Neural progenitor cell (in vitro differentiated cells): ENCODE data around the gene FAM131C. TPM values are rescaled to one million over a fixed set of nuclear protein-coding genes. Genes with fewer than 3 reads are reported as not detected.
A peak's percentile ranks its signal among the peaks of the same experiment; 100 is the strongest.

Experiments
- DNase-seq: peaks from one replicate; pipeline ENCODE4 v3.0.0-alpha.2; 2016; ENCODE audit warnings: low spot score
- H2AFZ ChIP-seq: fragments of 200-600 bp; sonication (generic); replicated peaks from 2 replicates; pipeline ENCODE4 v1.6.1; 2016; ENCODE audit warnings: antibody characterized with exemption
- H3F3A ChIP-seq: fragments of 200-600 bp; sonication (generic); 2 replicates; pipeline ENCODE4 v1.6.1; 2016; ENCODE audit warnings: antibody characterized with exemption, low read depth
- H3K27ac ChIP-seq: fragments of 200-600 bp; sonication (generic); 2 replicates; pipeline ENCODE4 v1.5.1; 2016; ENCODE audit warnings: mild to moderate bottlenecking
- H3K27me3 ChIP-seq: fragments of 200-600 bp; sonication (generic); 2 replicates; pipeline ENCODE4 v1.6.1; 2016; ENCODE audit warnings: mild to moderate bottlenecking, moderate library complexity
- H3K36me3 ChIP-seq: fragments of 200-600 bp; sonication (generic); 2 replicates; pipeline ENCODE4 v1.5.1; 2016
- H3K4me1 ChIP-seq: fragments of 200-600 bp; sonication (generic); 2 replicates; pipeline ENCODE4 v1.6.1; 2016; ENCODE audit warnings: mixed run types
- H3K4me2 ChIP-seq: fragments of 200-600 bp; sonication (generic); 2 replicates; pipeline ENCODE4 v1.6.1; 2016
- H3K4me3 ChIP-seq: fragments of 200-600 bp; sonication (generic); 2 replicates; pipeline ENCODE4 v1.5.1; 2016
- H3K79me2 ChIP-seq: fragments of 200-600 bp; sonication (generic); 2 replicates; pipeline ENCODE4 v1.6.1; 2016; ENCODE audit warnings: low read depth
- H3K9ac ChIP-seq: fragments of 200-600 bp; sonication (generic); 2 replicates; pipeline ENCODE4 v1.6.1; 2016
- H3K9me3 ChIP-seq: fragments of 200-600 bp; sonication (generic); 2 replicates; pipeline ENCODE4 v1.5.1; 2016; ENCODE audit warnings: low read depth
- H4K20me1 ChIP-seq: fragments of 200-600 bp; sonication (generic); 2 replicates; pipeline ENCODE4 v1.6.1; 2016; ENCODE audit warnings: low read depth
- H3K27ac Mint-ChIP-seq: 3 replicates; pipeline ENCODE4 v1.8.0; 2021; ENCODE audit warnings: mixed read lengths
- H3K27me3 Mint-ChIP-seq: 2 replicates; pipeline ENCODE4 v1.8.0; 2022; ENCODE audit warnings: low read depth, mild to moderate bottlenecking, inconsistent platforms, moderate library complexity, mixed read lengths; ENCODE audit not compliant: insufficient read depth
- H3K36me3 Mint-ChIP-seq: 3 replicates; pipeline ENCODE4 v1.8.0; 2021; ENCODE audit warnings: mixed read lengths
- H3K4me1 Mint-ChIP-seq: 3 replicates; pipeline ENCODE4 v1.8.0; 2021; ENCODE audit warnings: mixed read lengths
- H3K4me3 Mint-ChIP-seq: 3 replicates; pipeline ENCODE4 v1.8.0; 2021; ENCODE audit warnings: mild to moderate bottlenecking, moderate library complexity, mixed read lengths
- H3K9me3 Mint-ChIP-seq: 3 replicates; pipeline ENCODE4 v1.8.0; 2020; ENCODE audit warnings: mixed read lengths
- EZH2 ChIP-seq: fragments of 200-600 bp; sonication (generic); IDR thresholded peaks from 2 replicates; pipeline ENCODE4 v1.6.1; 2017; ENCODE audit warnings: antibody characterized with exemption, mild to moderate bottlenecking, moderate library complexity
- EZH2phosphoT487 ChIP-seq: fragments of 200-600 bp; sonication (generic); IDR thresholded peaks from 2 replicates; pipeline ENCODE4 v1.6.1; 2017; ENCODE audit warnings: antibody characterized with exemption
- total RNA-seq: library from RNA; depleted of rRNA; stranded (reverse); fragments of >200 nt; gene quantifications from 2 replicates; pipeline ENCODE4 v1.2.3, GENCODE V29; 2015; ENCODE audit warnings: low replicate concordance
- TF ChIP-seq, protein P1 (sequence below): fragments of 200-600 bp; sonication (generic); IDR thresholded peaks from 2 replicates; pipeline ENCODE4 v1.5.1; 2017; ENCODE audit warnings: antibody characterized with exemption, mild to moderate bottlenecking

FAM131C gene
- total RNA-seq, 1 donor from 2014 or later = 0.13 TPM

DNA sequence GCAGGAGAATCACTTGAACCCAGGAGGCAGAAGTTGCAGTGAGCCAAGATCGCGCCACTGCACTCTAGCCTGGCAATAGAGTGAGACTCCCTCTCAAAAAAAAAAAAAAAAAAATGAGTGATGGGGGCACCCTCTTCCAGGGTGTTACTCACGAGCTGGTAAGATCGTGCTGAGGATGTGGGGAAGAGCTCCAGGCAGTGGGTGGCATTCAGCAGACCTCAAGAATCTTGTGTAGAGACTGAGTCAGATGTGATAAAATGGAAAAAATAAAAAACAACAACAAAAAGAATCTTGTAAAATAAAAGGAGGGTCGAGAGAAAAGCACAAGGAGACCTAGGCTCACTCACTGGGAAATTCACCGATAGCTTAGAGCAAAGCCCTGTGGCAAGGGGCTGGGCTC lies 43.9 kb upstream of the FAM131C start:
- no peaks in the 10 kb centered on the region for H3K27me3 ChIP-seq
- TF ChIP-seq EZH2phosphoT487 (no peak), EZH2 (no peak)
- TF ChIP-seq, protein P1, sequence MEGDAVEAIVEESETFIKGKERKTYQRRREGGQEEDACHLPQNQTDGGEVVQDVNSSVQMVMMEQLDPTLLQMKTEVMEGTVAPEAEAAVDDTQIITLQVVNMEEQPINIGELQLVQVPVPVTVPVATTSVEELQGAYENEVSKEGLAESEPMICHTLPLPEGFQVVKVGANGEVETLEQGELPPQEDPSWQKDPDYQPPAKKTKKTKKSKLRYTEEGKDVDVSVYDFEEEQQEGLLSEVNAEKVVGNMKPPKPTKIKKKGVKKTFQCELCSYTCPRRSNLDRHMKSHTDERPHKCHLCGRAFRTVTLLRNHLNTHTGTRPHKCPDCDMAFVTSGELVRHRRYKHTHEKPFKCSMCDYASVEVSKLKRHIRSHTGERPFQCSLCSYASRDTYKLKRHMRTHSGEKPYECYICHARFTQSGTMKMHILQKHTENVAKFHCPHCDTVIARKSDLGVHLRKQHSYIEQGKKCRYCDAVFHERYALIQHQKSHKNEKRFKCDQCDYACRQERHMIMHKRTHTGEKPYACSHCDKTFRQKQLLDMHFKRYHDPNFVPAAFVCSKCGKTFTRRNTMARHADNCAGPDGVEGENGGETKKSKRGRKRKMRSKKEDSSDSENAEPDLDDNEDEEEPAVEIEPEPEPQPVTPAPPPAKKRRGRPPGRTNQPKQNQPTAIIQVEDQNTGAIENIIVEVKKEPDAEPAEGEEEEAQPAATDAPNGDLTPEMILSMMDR = no peak
- H4K20me1 ChIP-seq = no peaks in the 10 kb centered on the region
- no peaks in the 10 kb centered on the region for H3K36me3 ChIP-seq
- H2AFZ ChIP-seq = no peak overlapping the region
- Mint-ChIP-seq H3K27me3 (peaks cover 20% of the 10 kb centered on the region), H3K4me1 (peaks cover 75% of the 10 kb centered on the region), H3K4me3 (peak overlapping the region; percentile 19), H3K36me3 (no peaks in the 10 kb centered on the region), H3K27ac (peak overlapping the region; percentile 50), H3K9me3 (no peaks in the 10 kb centered on the region)
- H3K4me2 ChIP-seq = peak overlapping the region; percentile 87
- DNase-seq = no peak
- H3K4me1 ChIP-seq = peaks cover 68% of the 10 kb centered on the region
- no peak overlapping the region for H3K9ac ChIP-seq
- no peak overlapping the region for H3K4me3 ChIP-seq
- H3K9me3 ChIP-seq = no peaks in the 10 kb centered on the region
- H3K27ac ChIP-seq = no peak overlapping the region
- H3F3A ChIP-seq = peaks cover 37% of the 10 kb centered on the region
- H3K79me2 ChIP-seq = no peaks in the 10 kb centered on the region

DNA sequence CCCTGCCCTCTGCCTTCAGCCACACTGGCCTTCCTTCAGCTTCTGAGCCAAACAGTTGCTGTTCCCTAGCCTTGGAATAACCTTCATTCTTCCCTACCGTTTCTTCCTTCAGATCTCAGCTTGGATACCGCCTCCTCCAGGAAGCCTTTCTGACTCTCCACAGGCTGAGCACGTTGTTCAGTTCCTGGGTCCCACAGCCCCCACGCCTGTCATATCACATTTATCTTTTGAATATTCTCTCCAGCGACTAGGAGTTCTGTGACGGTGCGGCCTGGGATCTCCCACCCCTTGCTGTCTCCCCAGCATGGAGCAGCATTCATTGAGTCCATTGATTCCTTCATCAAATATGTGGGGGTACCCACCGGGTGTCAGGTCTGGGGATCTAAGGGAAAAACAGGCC lies 43.2 kb upstream of the FAM131C start:
- no peak overlapping the region for H3K9ac ChIP-seq
- H3K4me2 ChIP-seq = peak overlapping the region; percentile 87
- H3K9me3 ChIP-seq = no peaks in the 10 kb centered on the region
- TF ChIP-seq, protein P1 = no peak
- TF ChIP-seq EZH2phosphoT487 (no peak), EZH2 (no peak)
- H3F3A ChIP-seq = peaks cover 30% of the 10 kb centered on the region
- H3K27ac ChIP-seq = peak overlapping the region; percentile 99
- no peaks in the 10 kb centered on the region for H3K36me3 ChIP-seq
- H3K79me2 ChIP-seq = no peaks in the 10 kb centered on the region
- peaks cover 74% of the 10 kb centered on the region for H3K4me1 ChIP-seq
- no peaks in the 10 kb centered on the region for H3K27me3 ChIP-seq
- DNase-seq = peak; percentile 46
- Mint-ChIP-seq H3K27me3 (peaks cover 20% of the 10 kb centered on the region), H3K36me3 (no peaks in the 10 kb centered on the region), H3K9me3 (no peaks in the 10 kb centered on the region), H3K4me3 (peak overlapping the region; percentile 54), H3K27ac (peak overlapping the region; percentile 99), H3K4me1 (peaks cover 75% of the 10 kb centered on the region)
- H4K20me1 ChIP-seq = no peaks in the 10 kb centered on the region
- no peak overlapping the region for H2AFZ ChIP-seq
- peak overlapping the region; percentile 26 for H3K4me3 ChIP-seq

DNA sequence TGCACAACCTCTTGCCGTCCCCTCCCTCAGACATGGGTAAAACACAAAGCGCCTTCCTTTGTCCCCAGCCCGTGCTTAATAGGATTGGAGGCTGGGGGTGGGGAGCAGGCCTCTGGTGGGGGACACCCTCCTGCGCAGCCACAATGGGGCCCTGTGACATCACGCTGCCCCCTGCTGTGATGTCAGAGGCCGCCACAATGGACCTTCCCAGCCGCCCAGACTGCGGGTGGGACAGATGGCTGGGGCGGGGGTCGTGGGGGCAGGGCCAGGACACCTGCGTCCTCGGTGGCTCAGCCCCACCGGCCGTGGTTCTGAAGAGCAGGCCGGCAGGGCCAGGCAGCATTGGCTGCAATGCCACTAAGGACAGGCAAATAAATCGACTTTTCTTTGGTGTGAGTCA lies 42.6 kb upstream of the FAM131C start:
- Histone ChIP-seq H3K4me2 (peak overlapping the region; percentile 87), H4K20me1 (no peaks in the 10 kb centered on the region), H2AFZ (no peak overlapping the region), H3K36me3 (no peaks in the 10 kb centered on the region), H3K4me3 (peak overlapping the region; percentile 26), H3F3A (peaks cover 28% of the 10 kb centered on the region), H3K27ac (peak overlapping the region; percentile 99), H3K79me2 (no peaks in the 10 kb centered on the region), H3K27me3 (no peaks in the 10 kb centered on the region), H3K4me1 (peaks cover 74% of the 10 kb centered on the region), H3K9ac (no peak overlapping the region), H3K9me3 (no peaks in the 10 kb centered on the region)
- peaks cover 19% of the 10 kb centered on the region for H3K27me3 Mint-ChIP-seq
- TF ChIP-seq, protein P1 = no peak
- TF ChIP-seq EZH2phosphoT487 = peak; percentile 66
- no peak for TF ChIP-seq EZH2
- H3K9me3 Mint-ChIP-seq = no peaks in the 10 kb centered on the region
- no peaks in the 10 kb centered on the region for H3K36me3 Mint-ChIP-seq
- H3K4me3 Mint-ChIP-seq = peak overlapping the region; percentile 54
- DNase-seq = peak; percentile 97
- H3K4me1 Mint-ChIP-seq = peaks cover 77% of the 10 kb centered on the region
- peak overlapping the region; percentile 99 for H3K27ac Mint-ChIP-seq
